GM20000 (cell line): ENCODE data around the gene CUX1.

ENCODE experiments used
- DNase-seq: peaks from one replicate; pipeline ENCODE4 v3.0.0; 2012; ENCODE audit warnings: low spot score
- CTCF ChIP-seq: IDR thresholded peaks from 2 replicates; pipeline ENCODE4 v1.5.1; 2012; ENCODE audit warnings: mild to moderate bottlenecking, control low read depth; ENCODE audit errors: extremely low read depth, missing control alignments

Gene CUX1

GRCh38 chr7:102082693-102083368 lies 265.4 kb downstream of the CUX1 start:
- no peak for TF ChIP-seq CTCF

GRCh38 chr7:102085218-102085772 lies 267.9 kb downstream of the CUX1 start:
- no peak for TF ChIP-seq CTCF

More at GRCh38 chr7:102082693-102083368, 265.4 kb downstream of the CUX1 start:
- DNase-seq = no peak

GRCh38 chr7:102089175-102090098 lies 272.0 kb downstream of the CUX1 start:
- DNase-seq = no peak
- no peak for TF ChIP-seq CTCF

More at GRCh38 chr7:102085218-102085772, 267.9 kb downstream of the CUX1 start:
- DNase-seq = no peak

GRCh38 chr7:102093599-102094315 lies 276.3 kb downstream of the CUX1 start:
- TF ChIP-seq CTCF = no peak
- no peak for DNase-seq

GRCh38 chr7:102094316-102094650 lies 276.9 kb downstream of the CUX1 start:
- no peak for DNase-seq
- no peak for TF ChIP-seq CTCF

GRCh38 chr7:102095321-102096011 lies 278.0 kb downstream of the CUX1 start:
- TF ChIP-seq CTCF = no peak
- no peak for DNase-seq
